Panc1 (cell line): Measurements from ENCODE around the gene MARK2. TPM values are rescaled to one million over a fixed set of nuclear protein-coding genes. Genes with fewer than 3 reads are reported as not detected.

Source experiments
- ATAC-seq: fragments of 200-7000 bp; cut with Tn5 transposase; 2 replicates; pipeline ENCODE4 v1.9.1; 2020; ENCODE audit warnings: mild to moderate bottlenecking, moderate library complexity
- BruUV-seq: library from RNA; stranded (reverse); fragments of 400-500 nt; replicated peaks from 2 replicates; lab custom pipeline; 2021; lab: Mats Ljungman, UMichigan
- CTCF ChIA-PET: fragments of 300-600 bp; sonication (Branson Sonifier 250); formaldehyde crosslinking; loops from one replicate; lab custom pipeline; 2022; ENCODE audit warnings: antibody characterized with exemption; lab: Charles Lee
- POLR2A ChIA-PET: fragments of 300-600 bp; sonication (Branson Sonifier 250); formaldehyde crosslinking; loops from one replicate; lab custom pipeline; 2022; ENCODE audit warnings: antibody characterized with exemption; lab: Charles Lee
- DNase-seq: peaks from one replicate; pipeline ENCODE4 v3.0.0-alpha.2; 2010; ENCODE audit warnings: low read depth, low spot score
- H3K27ac ChIP-seq: 2 replicates; pipeline ENCODE4 v1.5.1; 2011; ENCODE audit warnings: mild to moderate bottlenecking, low read length, inconsistent platforms
- H3K27me3 ChIP-seq: fragments of 200-500 bp; sonication (Bioruptor generic); 2 replicates; pipeline ENCODE4 v1.6.0; 2014; ENCODE audit warnings: low read length, inconsistent platforms; ENCODE audit not compliant: control insufficient read depth, insufficient read depth
- H3K36me3 ChIP-seq: fragments of 200-500 bp; sonication (Bioruptor generic); 2 replicates; pipeline ENCODE4 v1.5.1; 2014; ENCODE audit warnings: inconsistent platforms, mild to moderate bottlenecking, low read length, moderate library complexity; ENCODE audit not compliant: control insufficient read depth, insufficient read depth
- H3K4me1 ChIP-seq: 2 replicates; pipeline ENCODE4 v1.5.1; 2011; ENCODE audit warnings: inconsistent platforms, mild to moderate bottlenecking, low read length, moderate library complexity; ENCODE audit not compliant: control insufficient read depth, insufficient read depth
- H3K4me3 ChIP-seq, 2 experiments: 2 replicates each; pipeline ENCODE4 v1.5.1; 2011 to 2012; ENCODE audit warnings: low read depth in 2 of 2, low read length in 2 of 2, mild to moderate bottlenecking in 2 of 2, inconsistent platforms in 1 of 2, moderate library complexity in 1 of 2
- H3K9me3 ChIP-seq: fragments of 200-500 bp; sonication (Bioruptor generic); 2 replicates; pipeline ENCODE4 v1.5.1; 2014; ENCODE audit warnings: low read depth, mild to moderate bottlenecking, inconsistent platforms, low read length, moderate library complexity; ENCODE audit not compliant: control insufficient read depth, insufficient read depth
- CTCF ChIP-seq: fragments of 450-650 bp; IDR thresholded peaks from 2 replicates; pipeline ENCODE4 v1.5.1; 2017; ENCODE audit warnings: mild to moderate bottlenecking
- POLR2AphosphoS5 ChIP-seq: IDR thresholded peaks from 2 replicates; pipeline ENCODE4 v1.6.1; 2012; ENCODE audit warnings: mild to moderate bottlenecking, low read depth, low read length, moderate library complexity
- REST ChIP-seq, 2 experiments: IDR thresholded peaks; 2 replicates each; pipeline ENCODE4 v1.6.1; 2011 to 2012; ENCODE audit warnings: low read depth in 2 of 2, control low read depth in 1 of 2, low read length in 1 of 2, mild to moderate bottlenecking in 1 of 2, moderate library complexity in 1 of 2; ENCODE audit not compliant: insufficient read depth in 1 of 2
- SIN3A ChIP-seq: IDR thresholded peaks from 2 replicates; pipeline ENCODE4 v1.6.1; 2012; ENCODE audit warnings: low read depth, mild to moderate bottlenecking, low read length, moderate library complexity, borderline replicate concordance; ENCODE audit not compliant: insufficient read depth
- TCF7L2 ChIP-seq: IDR thresholded peaks from 2 replicates; pipeline ENCODE4 v1.6.1; 2011; ENCODE audit warnings: mild to moderate bottlenecking, low read depth, low read length, inconsistent platforms
- in situ Hi-C: cut with HindIII; loops from 2 replicates; pipeline ENCODE4 v1.10.0; 2016; ENCODE audit warnings: low sequenced_read_pairs, low pct_unique_long_range_greater_than_20kb
- intact Hi-C: fragments of 100-400 bp; cut with micrococcal nuclease; formaldehyde crosslinking; loops from one replicate; pipeline ENCODE4 v1.10.0; 2022; ENCODE audit not compliant: unreplicated experiment
- total RNA-seq: library from RNA; stranded (reverse); gene quantifications from one replicate; pipeline ENCODE4 v1.2.1, GENCODE V29; 2021; ENCODE audit not compliant: unreplicated experiment

Gene MARK2
- total RNA-seq, 1 experiment from 2014 or later, result 41.1 TPM

- BruUV-seq, result no TSS peak
- POLR2A ChIA-PET, result no interaction called here
- Histone ChIP-seq H3K9me3 (no peaks in the 10 kb centered on the region), H3K27ac (no peak overlapping the region), H3K4me1 (peaks cover 4% of the 10 kb centered on the region; the same call in 1 of the 2 replicates), H3K27me3 (no peaks in the 10 kb centered on the region), H3K36me3 (no peaks in the 10 kb centered on the region), H3K4me3 (no peak overlapping the region)
- in situ Hi-C loops, result no loop called here
- ATAC-seq, result no peak
- TF ChIP-seq REST (IDR thresholded peaks at IDR 0.05; ENCODE audit: insufficient read depth in 1 of 2, low read depth in 2 of 2, low read length in 1 of 2) (no peak), SIN3A (no peak), TCF7L2 (no peak), POLR2AphosphoS5 (no peak), CTCF (no peak)
- intact Hi-C loops, result no loop called here
- DNase-seq, result no peak
- CTCF ChIA-PET, result no interaction called here
Measured at GRCh38 chr11:63879598-63880402, 40.9 kb downstream of the MARK2 start.

- DNase-seq (no peak), ATAC-seq (no peak)
- TF ChIP-seq POLR2AphosphoS5 (no peak), REST (IDR thresholded peaks at IDR 0.05; ENCODE audit: insufficient read depth in 1 of 2, low read depth in 2 of 2, low read length in 1 of 2) (no peak), CTCF (no peak), TCF7L2 (no peak), SIN3A (no peak)
- Histone ChIP-seq H3K9me3 (no peaks in the 10 kb centered on the region), H3K27me3 (no peaks in the 10 kb centered on the region), H3K27ac (no peak overlapping the region), H3K36me3 (no peaks in the 10 kb centered on the region), H3K4me1 (peaks cover 4% of the 10 kb centered on the region; the same call in 1 of the 2 replicates), H3K4me3 (no peak overlapping the region)
- intact Hi-C loops (no loop called here), in situ Hi-C loops (no loop called here)
- ChIA-PET CTCF (no interaction called here), POLR2A (no interaction called here)
- no TSS peak for BruUV-seq
Measured at GRCh38 chr11:63880403-63880790, 41.5 kb downstream of the MARK2 start.
